ENCODE data around the gene KAZN.

Gene KAZN

DNA sequence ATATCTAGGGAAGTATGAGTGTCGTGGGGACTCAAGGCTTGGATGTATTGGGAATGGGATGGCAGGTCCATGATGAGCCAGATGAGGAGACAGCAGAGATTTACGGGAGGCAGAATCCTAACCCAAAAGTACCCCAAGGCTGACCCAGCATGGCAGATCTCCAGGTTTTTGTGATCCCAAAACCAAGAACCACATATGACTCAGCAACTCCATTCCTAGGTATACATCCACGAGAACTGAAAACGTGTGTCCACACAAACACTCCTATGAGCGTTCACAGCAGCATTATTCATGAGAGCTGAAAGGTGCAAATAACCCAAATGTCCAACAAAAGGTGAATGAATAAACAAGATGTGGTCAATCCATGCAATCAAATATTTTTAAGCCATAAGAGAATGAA lies 201.5 kb downstream of the KAZN start:
- no peak for DNase-seq (ENCODE audit: low read depth)

GRCh38 chr1:14800500-14801076 lies 202.1 kb downstream of the KAZN start:
- DNase-seq (ENCODE audit: low read depth) = no peak

- no peak for DNase-seq (ENCODE audit: low read depth)
Observed at GRCh38 chr1:14803002-14803789, 204.7 kb downstream of the KAZN start.

GRCh38 chr1:14804626-14805025 lies 206.1 kb downstream of the KAZN start:
- no peak for DNase-seq (ENCODE audit: low read depth)

GRCh38 chr1:14806772-14807171 lies 208.3 kb downstream of the KAZN start:
- no peak for DNase-seq (ENCODE audit: low read depth)

DNA sequence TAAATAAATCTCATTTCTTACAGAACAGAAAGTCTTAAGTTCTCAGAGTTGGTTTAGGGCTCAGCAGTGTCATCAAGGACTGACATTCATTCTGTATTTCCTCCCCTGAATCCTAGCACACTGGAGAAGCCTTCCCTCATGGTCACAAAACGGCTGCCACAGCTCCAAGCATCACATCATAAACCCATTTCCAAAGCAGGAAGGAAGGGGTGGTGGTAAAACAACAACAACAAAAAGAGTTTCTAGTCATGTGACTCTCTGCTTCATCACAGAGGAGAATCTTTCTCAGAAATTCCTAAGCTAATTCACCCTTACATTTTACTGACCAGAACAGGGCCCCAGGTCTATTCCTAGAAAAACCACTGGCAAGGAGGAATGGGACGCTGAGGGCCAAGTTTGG lies 210.3 kb downstream of the KAZN start:
- DNase-seq (ENCODE audit: low read depth) = no peak

- DNase-seq (ENCODE audit: low read depth) = no peak
Observed at GRCh38 chr1:14809191-14809981, 210.9 kb downstream of the KAZN start.

DNA sequence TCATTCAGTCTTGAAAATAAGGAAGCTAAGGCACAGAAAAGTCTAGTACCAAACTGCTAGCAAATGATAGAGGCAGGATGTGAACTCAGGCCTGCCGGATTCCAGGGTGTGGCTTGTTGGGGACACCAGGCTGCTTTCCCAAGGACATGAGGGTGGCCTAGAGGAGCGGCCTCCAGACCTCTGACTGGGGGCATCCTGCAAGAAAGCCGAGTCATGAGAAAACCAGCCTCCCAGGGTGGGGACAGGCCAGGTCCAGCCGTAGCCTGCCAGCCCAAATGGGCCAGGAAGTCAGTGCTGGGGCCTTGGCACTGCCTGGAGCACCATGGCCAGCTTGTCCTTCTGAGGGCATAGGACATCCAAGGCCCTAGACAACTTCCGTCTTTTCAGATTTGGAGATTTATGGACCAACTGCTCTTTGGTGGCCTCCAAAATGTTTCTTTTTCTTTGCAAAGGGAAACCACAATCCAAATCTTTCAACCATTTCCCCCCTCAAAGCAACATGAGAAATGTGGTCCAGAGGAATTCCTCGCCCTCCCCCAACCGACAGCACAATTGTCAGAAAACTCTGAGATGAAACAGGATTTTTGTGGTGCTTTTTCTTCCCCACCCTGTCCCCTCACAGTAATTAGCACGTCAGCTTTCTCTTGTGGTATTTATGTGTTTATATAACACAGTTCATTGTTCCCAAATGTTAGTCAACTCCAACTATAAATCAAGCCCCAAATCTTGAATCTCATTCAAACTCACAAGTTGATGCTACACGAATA lies 212.3 kb downstream of the KAZN start:
- no peak for DNase-seq (ENCODE audit: low read depth)

- no peak for DNase-seq (ENCODE audit: low read depth)
Observed at GRCh38 chr1:14811573-14811972, 213.1 kb downstream of the KAZN start.

- no peak for DNase-seq (ENCODE audit: low read depth)
Observed at GRCh38 chr1:14812189-14812588, 213.7 kb downstream of the KAZN start.

- no peak for DNase-seq (ENCODE audit: low read depth)
Observed at GRCh38 chr1:14815175-14815877, 216.8 kb downstream of the KAZN start.

GRCh38 chr1:14817223-14818170 lies 219.0 kb downstream of the KAZN start:
- DNase-seq (ENCODE audit: low read depth) = no peak

- DNase-seq (ENCODE audit: low read depth) = no peak
Observed at GRCh38 chr1:14820295-14821085, 222.0 kb downstream of the KAZN start.

- no peak for DNase-seq (ENCODE audit: low read depth)
Observed at GRCh38 chr1:14822493-14822892, 224.0 kb downstream of the KAZN start.

DNA sequence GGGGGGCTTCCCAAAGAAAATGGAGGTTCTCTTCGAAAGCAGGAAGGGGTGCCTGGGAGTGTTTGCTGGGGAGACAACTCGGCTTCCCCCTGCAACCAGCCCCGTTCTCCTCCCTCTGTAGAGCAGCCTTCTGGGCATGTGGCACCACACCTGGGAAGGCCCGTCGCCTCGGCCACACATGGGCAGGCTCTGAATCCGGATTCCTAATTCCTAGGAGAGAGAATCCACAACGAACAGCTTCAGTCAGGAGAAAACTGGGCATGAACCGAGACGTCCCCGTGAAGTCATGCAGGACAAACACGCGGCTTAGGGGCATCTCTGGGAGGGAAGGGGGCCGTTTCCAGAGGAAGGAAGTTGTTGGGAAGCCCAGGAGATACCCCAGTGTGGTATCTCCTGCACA lies 224.5 kb downstream of the KAZN start:
- DNase-seq (ENCODE audit: low read depth) = no peak

DNA sequence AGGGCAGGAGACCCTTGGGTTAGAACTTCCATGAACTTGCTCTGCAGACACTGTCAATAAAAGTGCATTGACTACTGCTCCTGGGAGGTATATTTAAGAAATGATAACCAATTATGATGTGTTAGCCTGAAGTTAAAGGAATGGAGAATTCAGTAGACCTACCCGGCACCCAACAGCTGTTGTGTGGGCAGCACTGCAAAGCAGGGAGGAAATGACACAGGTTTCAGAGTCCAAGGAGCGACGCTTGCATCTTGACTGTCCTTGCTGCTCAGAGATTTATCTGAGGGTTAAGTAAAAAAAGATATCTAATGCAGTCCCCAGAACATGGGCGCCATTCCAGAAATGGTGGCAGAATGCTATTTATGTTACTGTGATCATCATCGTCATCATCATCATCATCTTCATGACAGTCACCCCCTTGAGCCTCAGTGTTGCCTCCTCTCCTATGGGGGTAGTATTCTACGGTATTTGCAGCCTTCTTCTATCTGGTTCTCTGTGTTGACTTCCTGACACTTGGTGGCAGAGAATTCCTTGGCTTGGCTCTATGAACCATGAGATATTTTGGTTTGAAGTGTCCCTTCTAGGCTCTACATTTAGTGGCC lies 225.9 kb downstream of the KAZN start:
- no peak for DNase-seq (ENCODE audit: low read depth)

GRCh38 chr1:14825396-14825795 lies 226.9 kb downstream of the KAZN start:
- no peak for DNase-seq (ENCODE audit: low read depth)

- peak; percentile 30 for DNase-seq (ENCODE audit: low read depth)
Observed at GRCh38 chr1:14826172-14826636, 227.7 kb downstream of the KAZN start.

DNA sequence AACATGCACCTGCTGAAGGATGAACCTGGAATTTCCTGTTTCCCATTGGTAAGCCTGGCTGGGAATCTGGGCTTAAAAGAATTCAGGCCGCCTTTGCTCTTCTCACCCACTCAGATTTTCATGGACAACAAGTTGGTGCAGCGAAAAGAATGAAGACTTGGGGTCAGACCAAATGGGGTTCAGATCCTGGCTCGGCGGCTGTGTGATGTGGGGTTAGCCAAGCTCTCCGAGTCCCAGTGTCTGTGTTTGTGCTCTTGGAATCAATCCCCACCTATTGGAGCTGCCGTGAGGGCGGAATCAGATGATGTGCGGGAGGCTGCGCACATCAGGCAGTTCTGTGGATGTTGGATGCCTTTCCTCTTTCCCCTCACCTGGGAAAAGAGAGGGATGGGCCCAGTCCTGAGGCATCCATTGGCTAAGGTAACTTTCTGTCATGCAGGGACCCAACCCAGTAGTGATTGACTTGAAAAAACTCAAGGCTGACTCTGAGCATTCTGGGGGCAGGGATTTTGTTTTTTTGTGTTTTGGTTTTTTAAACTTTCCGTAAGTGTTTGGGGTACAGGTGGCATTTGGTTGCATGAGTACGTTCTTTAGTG lies 228.3 kb downstream of the KAZN start:
- DNase-seq (ENCODE audit: low read depth) = no peak
